Body of pancreas (tissue), 4 donors: ENCODE results near the gene TMEM244. TPM values are rescaled to one million over a fixed set of nuclear protein-coding genes. Genes with fewer than 3 reads are reported as not detected.
"Not testable (repeated sequence)": the region's sequence is repeated elsewhere in the genome, so short reads cannot be mapped to it uniquely, and the experiment has no call there.

Experiments
- ATAC-seq: fragments of 150-250 bp; one replicate; pipeline ENCODE4 v1.9.1; 2016
- DNase-seq, 4 donors: peaks; one replicate each; pipeline ENCODE4 v3.0.0-alpha.2; 2019
- H3K27ac ChIP-seq, 4 donors: fragments of 200-600 bp; sonication (generic); 1 replicate in 3 of 4; 2 replicates in 1 of 4; pipeline versions ENCODE4 v1.5.1 to v1.6.1; 2016 to 2019; ENCODE audit warnings: mild to moderate bottlenecking in 1 of 4, mixed read lengths in 1 of 4, moderate library complexity in 1 of 4
- H3K27me3 ChIP-seq, 2 donors: fragments of 200-600 bp; sonication (generic); one replicate each; pipeline ENCODE4 v1.6.0; 2016; ENCODE audit warnings: mild to moderate bottlenecking in 1 of 2
- H3K36me3 ChIP-seq, 2 donors: fragments of 200-600 bp; sonication (generic); replicated peaks in 1 of 2; 2 replicates each; pipeline ENCODE4 v1.5.1; 2016; ENCODE audit warnings: low read depth in 2 of 2; ENCODE audit not compliant: insufficient read depth in 1 of 2
- H3K4me1 ChIP-seq: fragments of 200-600 bp; sonication (generic); one replicate; pipeline ENCODE4 v1.6.0; 2016
- H3K4me3 ChIP-seq, 2 donors: fragments of 200-600 bp; sonication (generic); 1 replicate in 1 of 2; 2 replicates in 1 of 2; pipeline ENCODE4 v1.5.1; 2016 to 2019
- H3K9me3 ChIP-seq, 3 donors: fragments of 200-600 bp; sonication (generic); 1 replicate in 2 of 3; 2 replicates in 1 of 3; pipeline ENCODE4 v1.5.1; 2016
- CTCF ChIP-seq, 7 experiments: fragments of 450-650 bp in 4 of 7; fragments of 200-600 bp in 3 of 7; sonication (generic) in 3 of 7; IDR thresholded peaks; one replicate each; pipeline ENCODE4 v1.5.1; 2016 to 2019; ENCODE audit warnings: antibody characterized with exemption in 7 of 7
- POLR2A ChIP-seq, 3 donors: fragments of 450-650 bp; IDR thresholded peaks; one replicate each; pipeline ENCODE4 v1.6.1; 2016; ENCODE audit warnings: antibody characterized with exemption in 3 of 3, mild to moderate bottlenecking in 2 of 3
- WGBS, 2 donors: methylation state at CpG; one replicate each; pipeline ENCODE4 v1.1.5; 2017; 5-methylcytosine and 5-hydroxymethylcytosine counted together
- intact Hi-C: fragments of 100-400 bp; cut with DNase I; formaldehyde crosslinking; loops from one replicate; pipeline ENCODE4 v1.15.1; 2023
- total RNA-seq, 2 donors: library from RNA; depleted of rRNA; stranded (reverse); fragments of >200 nt; gene quantifications; one replicate each; pipeline ENCODE4 v1.1.0, GENCODE V29; 2016

The TMEM244 gene
- total RNA-seq, 2 donors from 2014 or later = not detected

DNA sequence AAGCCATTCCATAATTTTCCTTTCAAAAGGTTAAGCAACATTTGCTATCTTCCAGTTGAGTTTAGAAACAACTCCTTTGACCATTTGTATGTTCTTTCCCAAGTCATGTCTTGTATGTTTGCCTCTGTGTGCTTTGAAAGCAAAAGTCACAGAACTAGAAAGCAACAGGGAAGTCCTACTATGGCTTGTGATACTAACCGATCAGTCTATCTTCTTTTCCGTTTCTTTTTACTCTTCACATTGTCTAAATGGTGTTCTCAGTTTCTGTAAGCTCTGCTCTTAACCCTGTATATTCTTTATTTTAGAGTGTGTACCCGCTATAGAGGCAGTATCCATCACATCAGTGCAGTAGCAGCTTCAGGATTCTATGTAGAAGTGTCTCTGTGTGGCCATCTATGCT is 32.9 kb downstream of the TMEM244 start:
- Histone ChIP-seq H3K27ac (no peak overlapping the region), H3K36me3 (no peaks in the 10 kb centered on the region), H3K4me3 (no peak overlapping the region), H3K27me3 (no peaks in the 10 kb centered on the region), H3K4me1 (no peaks in the 10 kb centered on the region), H3K9me3 (no peaks in the 10 kb centered on the region)
- intact Hi-C loops = no loop called here
- DNase-seq (no peak), ATAC-seq (no peak)
- WGBS, 2 donors = 66 to 77% methylated on average over 3 of the region's 3 CpGs
- no peak for TF ChIP-seq CTCF (IDR thresholded peaks at IDR 0.05)

DNA sequence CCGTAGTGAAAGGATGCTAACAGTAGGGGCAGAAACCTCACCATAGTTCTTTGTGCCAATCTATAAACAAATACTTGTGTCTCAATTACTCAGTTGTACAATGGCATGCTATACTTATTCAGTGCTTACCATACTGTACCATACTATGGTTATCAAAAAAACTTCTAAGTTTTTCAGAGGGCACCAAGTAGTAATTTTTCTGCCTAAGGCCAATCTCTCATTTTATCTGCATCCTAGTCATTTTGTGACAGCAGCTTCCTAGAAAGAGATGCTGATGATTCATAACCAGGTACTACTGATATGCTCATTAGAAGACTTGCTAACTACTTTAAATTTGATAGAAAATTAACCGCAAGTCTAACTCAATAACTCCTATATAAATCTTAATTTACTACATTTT is 42.9 kb downstream of the TMEM244 start:
- Histone ChIP-seq H3K27ac (no peak overlapping the region), H3K4me1 (no peaks in the 10 kb centered on the region), H3K27me3 (no peaks in the 10 kb centered on the region), H3K4me3 (no peak overlapping the region), H3K9me3 (no peaks in the 10 kb centered on the region), H3K36me3 (no peaks in the 10 kb centered on the region)
- 73 to 78% methylated on average over 2 of the region's 2 CpGs for WGBS, 2 donors
- DNase-seq = no peak
- intact Hi-C loops = no loop called here
- TF ChIP-seq POLR2A (IDR thresholded peaks at IDR 0.05) (no peak), CTCF (IDR thresholded peaks at IDR 0.05) (no peak)
- no peak for ATAC-seq

DNA sequence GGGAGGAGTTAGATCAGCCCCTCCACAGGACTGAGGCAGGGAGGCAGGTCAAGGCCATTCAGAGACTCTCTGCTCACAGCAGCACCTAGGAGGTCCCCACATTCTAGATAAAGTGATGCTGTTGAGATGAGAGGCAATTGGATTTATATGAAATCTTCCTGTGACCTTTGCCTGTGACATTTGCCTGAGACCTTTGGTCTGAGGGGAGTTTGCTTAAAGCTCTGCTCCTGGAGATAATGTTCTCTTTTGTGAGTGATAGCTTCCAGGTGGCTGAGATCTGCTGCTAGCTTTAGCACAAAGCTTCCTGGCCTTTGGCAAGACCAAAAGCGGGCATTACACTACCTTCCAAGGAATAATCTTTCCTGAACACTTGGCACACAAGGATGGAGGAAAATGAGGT is 43.3 kb downstream of the TMEM244 start:
- ATAC-seq (no peak), DNase-seq (no peak)
- Histone ChIP-seq H3K4me1 (no peaks in the 10 kb centered on the region), H3K27ac (no peak overlapping the region), H3K4me3 (no peak overlapping the region), H3K9me3 (no peaks in the 10 kb centered on the region), H3K27me3 (no peaks in the 10 kb centered on the region), H3K36me3 (no peaks in the 10 kb centered on the region)
- TF ChIP-seq CTCF (IDR thresholded peaks at IDR 0.05) (no peak), POLR2A (IDR thresholded peaks at IDR 0.05) (no peak)
- 70 to 79% methylated on average over 1 of the region's 1 CpG for WGBS, 2 donors
- intact Hi-C loops = no loop called here

DNA sequence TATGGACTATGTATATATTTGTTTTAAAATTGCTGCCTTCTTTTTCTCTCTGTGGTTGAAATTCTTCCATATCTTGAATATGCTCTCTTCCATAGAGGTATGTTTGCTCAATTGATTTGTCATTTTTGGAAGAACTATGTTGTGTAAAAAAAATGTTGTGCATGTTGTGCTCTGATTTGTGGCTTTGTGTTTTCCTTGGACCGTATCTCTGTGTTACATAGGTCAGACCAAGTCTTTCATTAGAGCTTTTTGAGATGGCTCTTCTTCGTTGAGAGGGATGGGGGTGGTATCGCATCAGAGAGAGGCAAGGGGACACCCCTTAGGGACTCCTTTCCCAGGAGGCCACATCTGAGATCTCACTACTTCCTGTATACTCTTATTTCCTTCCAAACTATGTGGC is 43.8 kb downstream of the TMEM244 start:
- H3K4me1 ChIP-seq = no peaks in the 10 kb centered on the region
- 66 to 69% methylated on average over 3 of the region's 3 CpGs for WGBS, 2 donors
- DNase-seq (no peak), ATAC-seq (no peak)
- H3K27ac ChIP-seq = no peak overlapping the region
- intact Hi-C loops = no loop called here
- no peaks in the 10 kb centered on the region for H3K9me3 ChIP-seq
- H3K27me3 ChIP-seq = no peaks in the 10 kb centered on the region
- H3K4me3 ChIP-seq = no peak overlapping the region
- no peaks in the 10 kb centered on the region for H3K36me3 ChIP-seq
- TF ChIP-seq POLR2A (IDR thresholded peaks at IDR 0.05) = no peak
- no peak for TF ChIP-seq CTCF (IDR thresholded peaks at IDR 0.05)

GRCh38 chr6:129812145-129812777 is 48.9 kb downstream of the TMEM244 start:
- Histone ChIP-seq H3K4me1 (no peaks in the 10 kb centered on the region), H3K4me3 (no peak overlapping the region), H3K27me3 (no peaks in the 10 kb centered on the region), H3K36me3 (no peaks in the 10 kb centered on the region), H3K27ac (no peak overlapping the region), H3K9me3 (no peaks in the 10 kb centered on the region)
- DNase-seq (no peak), ATAC-seq (no peak)
- TF ChIP-seq CTCF (IDR thresholded peaks at IDR 0.05) (no peak), POLR2A (IDR thresholded peaks at IDR 0.05) (no peak)
- intact Hi-C loops = no loop called here
- WGBS, 2 donors = 57 to 64% methylated on average over 2 of the region's 2 CpGs

DNA sequence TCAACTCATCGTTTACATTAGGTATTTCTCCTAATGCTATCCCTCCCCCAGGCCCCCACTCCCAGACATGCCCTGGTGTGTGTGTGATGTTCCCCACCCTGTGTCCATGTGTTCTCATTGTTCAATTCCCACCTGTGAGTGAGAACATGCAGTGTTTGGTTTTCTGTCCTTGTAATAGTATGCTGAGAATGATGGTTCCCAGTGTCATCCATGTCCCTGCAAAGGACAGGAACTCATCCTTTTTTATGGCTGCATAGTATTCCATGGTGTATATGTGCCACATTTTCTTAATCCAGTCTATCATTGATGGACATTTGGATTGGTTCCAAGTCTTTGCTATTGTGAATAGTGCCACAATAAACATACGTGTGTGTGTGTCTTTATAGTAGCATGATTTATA is 54.0 kb downstream of the TMEM244 start:
- H3K4me3 ChIP-seq, intact Hi-C loops, H3K27me3 ChIP-seq, H3K36me3 ChIP-seq, H3K4me1 ChIP-seq, H3K27ac ChIP-seq, DNase-seq, H3K9me3 ChIP-seq, ATAC-seq: not testable (repeated sequence)
- 67 to 89% methylated on average over 2 of the region's 2 CpGs for WGBS, 2 donors

GRCh38 chr6:129802920-129803319 is 58.2 kb downstream of the TMEM244 start:
- intact Hi-C loops, H3K4me3 ChIP-seq, H3K4me1 ChIP-seq, DNase-seq, ATAC-seq, H3K27me3 ChIP-seq, H3K36me3 ChIP-seq, H3K27ac ChIP-seq, H3K9me3 ChIP-seq: not testable (repeated sequence)
